Measurements from ENCODE around the gene PIGN.

Gene PIGN

DNA sequence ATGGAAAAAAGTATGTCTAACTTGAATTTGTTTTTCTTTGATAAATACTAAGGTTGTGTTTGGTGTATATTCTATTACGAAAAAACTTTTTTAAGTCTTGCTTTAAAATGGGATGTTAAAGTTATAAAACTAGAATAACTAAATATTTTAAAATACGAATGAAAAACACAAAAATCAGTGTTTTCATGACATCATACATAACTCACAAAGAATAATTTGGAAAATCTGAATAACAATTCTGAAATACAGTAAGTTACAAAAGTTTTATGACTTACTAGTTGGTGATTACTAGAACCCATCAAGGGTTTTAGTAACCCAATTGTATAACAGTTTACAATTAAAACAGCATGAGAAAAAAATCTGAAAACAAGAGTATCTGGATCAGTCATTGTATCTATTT, 61.2 kb downstream of the PIGN start:
- H3K4me3 ChIP-seq (ENCODE audit: low read depth, low read length), result no peak overlapping the region
- no peak for DNase-seq (ENCODE audit: low read depth)
- no peak for TF ChIP-seq CTCF (IDR thresholded peaks at IDR 0.05; ENCODE audit: control insufficient read depth, extremely low read depth, insufficient read depth)

DNA sequence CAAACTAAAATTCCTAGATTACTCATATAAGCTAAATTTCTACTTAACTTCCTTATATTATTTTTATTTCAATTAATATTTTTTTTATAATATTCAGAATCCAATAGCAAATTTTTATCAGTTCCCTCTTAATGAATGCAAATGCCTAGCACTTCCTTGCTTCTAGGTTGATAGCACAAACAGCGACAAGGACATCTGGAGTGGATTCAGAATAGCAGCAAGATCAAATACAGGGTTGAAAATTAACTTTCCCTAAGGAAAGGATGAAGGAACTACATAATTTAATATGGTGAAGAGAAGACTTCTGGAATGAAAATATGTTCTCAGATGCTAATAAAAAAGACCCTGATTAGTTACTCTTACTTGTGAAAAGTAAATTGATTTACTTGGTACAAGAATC, 64.5 kb downstream of the PIGN start:
- TF ChIP-seq CTCF (IDR thresholded peaks at IDR 0.05; ENCODE audit: control insufficient read depth, extremely low read depth, insufficient read depth), result no peak
- DNase-seq (ENCODE audit: low read depth), result no peak
- H3K4me3 ChIP-seq (ENCODE audit: low read depth, low read length), result no peak overlapping the region

DNA sequence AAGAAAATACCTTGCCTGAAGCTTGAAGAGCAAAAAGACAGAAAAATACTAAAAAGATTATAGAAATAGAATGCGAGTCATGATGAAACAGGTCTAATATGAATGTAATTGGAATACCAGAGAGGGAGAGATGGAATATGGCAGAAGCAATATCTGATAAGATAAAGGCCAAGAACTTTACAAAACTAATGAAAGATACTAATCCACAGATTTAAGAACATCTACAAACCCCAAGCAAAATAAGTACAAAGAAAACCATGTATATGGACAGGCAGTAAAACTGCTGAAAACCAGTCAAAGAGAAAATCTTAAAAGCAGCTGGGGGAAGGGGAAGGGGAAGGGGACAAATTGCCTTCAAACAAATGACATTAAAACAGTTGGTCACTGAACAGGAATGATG, 67.0 kb downstream of the PIGN start:
- no peak overlapping the region for H3K4me3 ChIP-seq (ENCODE audit: low read depth, low read length)
- no peak for TF ChIP-seq CTCF (IDR thresholded peaks at IDR 0.05; ENCODE audit: control insufficient read depth, extremely low read depth, insufficient read depth)
- no peak for DNase-seq (ENCODE audit: low read depth)

GRCh38 chr18:62118328-62118727, 68.5 kb downstream of the PIGN start:
- no peak for TF ChIP-seq CTCF (IDR thresholded peaks at IDR 0.05; ENCODE audit: control insufficient read depth, extremely low read depth, insufficient read depth)
- no peak for DNase-seq (ENCODE audit: low read depth)
- no peak overlapping the region for H3K4me3 ChIP-seq (ENCODE audit: low read depth, low read length)

- TF ChIP-seq CTCF (IDR thresholded peaks at IDR 0.05; ENCODE audit: control insufficient read depth, extremely low read depth, insufficient read depth), result no peak
- no peak for DNase-seq (ENCODE audit: low read depth)
- H3K4me3 ChIP-seq (ENCODE audit: low read depth, low read length), result no peak overlapping the region
Observed at GRCh38 chr18:62109676-62110075, 77.2 kb downstream of the PIGN start.

DNA sequence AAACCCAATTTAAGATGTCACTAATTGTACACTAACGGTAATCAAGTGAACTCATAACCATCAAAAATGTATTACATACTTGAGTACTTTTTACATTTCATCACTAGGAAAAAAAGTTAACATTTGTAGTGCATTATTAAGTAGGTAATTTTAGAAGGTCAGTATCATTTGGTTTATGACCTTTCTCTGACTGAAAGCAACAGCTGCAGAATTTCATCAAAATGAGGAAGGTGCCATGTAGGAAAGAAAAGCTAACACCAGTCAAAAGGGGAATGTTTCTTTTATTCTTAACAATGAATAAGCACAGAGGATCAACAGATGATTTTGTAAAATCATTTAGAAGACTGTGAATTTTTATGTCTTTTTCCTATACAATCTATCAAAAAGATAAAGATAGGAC, 79.0 kb downstream of the PIGN start:
- TF ChIP-seq CTCF (IDR thresholded peaks at IDR 0.05; ENCODE audit: control insufficient read depth, extremely low read depth, insufficient read depth), result no peak
- DNase-seq (ENCODE audit: low read depth), result no peak
- no peak overlapping the region for H3K4me3 ChIP-seq (ENCODE audit: low read depth, low read length)

- H3K4me3 ChIP-seq (ENCODE audit: low read depth, low read length), result no peak overlapping the region
- TF ChIP-seq CTCF (IDR thresholded peaks at IDR 0.05; ENCODE audit: control insufficient read depth, extremely low read depth, insufficient read depth), result no peak
- DNase-seq (ENCODE audit: low read depth), result no peak
Observed at GRCh38 chr18:62106271-62106670, 80.6 kb downstream of the PIGN start.
